HG03469 (cell line): ENCODE data around the gene PSME2.
"Not testable (repeated sequence)": the region's sequence is repeated elsewhere in the genome, so short reads cannot be mapped to it uniquely, and the experiment has no call there.

Source experiments
- ATAC-seq: cut with Tn5 transposase; IDR thresholded peaks from one replicate; pipeline ENCODE4 v1.9.1; 2021; ENCODE audit warnings: mild to moderate bottlenecking, moderate library complexity, moderate number of reproducible peaks; ENCODE audit not compliant: unreplicated experiment

The PSME2 gene

DNA sequence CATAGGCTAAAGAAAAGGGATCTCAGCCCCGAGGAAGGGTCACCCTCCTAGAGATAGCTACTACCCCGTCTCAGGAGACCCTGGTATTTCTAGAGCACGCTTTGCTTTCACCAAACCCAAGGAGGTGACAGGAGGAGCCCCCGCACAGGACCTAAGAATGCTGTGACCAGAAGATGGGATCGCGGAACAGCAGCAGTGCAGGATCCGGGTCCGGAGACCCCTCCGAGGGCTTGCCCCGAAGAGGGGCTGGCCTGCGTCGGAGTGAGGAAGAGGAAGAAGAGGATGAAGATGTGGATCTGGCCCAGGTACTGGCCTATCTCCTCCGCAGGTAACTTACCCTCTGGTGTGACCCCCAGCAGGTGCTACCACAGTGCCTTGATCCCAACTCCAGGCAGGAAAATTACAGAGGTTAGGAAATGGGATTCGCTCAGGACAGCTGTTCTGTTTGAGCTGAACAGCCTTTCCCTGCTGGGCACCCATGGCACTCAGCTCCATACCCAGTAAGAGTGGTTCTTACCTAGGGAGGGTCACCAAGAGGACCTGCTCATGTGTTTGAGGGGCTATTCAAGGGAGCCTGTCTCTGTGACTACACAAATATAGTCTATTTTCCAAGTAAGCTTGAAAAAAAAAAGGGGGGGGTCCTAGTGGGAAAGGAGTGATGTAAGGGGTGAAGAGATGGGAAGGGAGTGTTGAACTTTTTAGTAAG lies 30.8 kb downstream of the PSME2 start:
- ATAC-seq = no peak

DNA sequence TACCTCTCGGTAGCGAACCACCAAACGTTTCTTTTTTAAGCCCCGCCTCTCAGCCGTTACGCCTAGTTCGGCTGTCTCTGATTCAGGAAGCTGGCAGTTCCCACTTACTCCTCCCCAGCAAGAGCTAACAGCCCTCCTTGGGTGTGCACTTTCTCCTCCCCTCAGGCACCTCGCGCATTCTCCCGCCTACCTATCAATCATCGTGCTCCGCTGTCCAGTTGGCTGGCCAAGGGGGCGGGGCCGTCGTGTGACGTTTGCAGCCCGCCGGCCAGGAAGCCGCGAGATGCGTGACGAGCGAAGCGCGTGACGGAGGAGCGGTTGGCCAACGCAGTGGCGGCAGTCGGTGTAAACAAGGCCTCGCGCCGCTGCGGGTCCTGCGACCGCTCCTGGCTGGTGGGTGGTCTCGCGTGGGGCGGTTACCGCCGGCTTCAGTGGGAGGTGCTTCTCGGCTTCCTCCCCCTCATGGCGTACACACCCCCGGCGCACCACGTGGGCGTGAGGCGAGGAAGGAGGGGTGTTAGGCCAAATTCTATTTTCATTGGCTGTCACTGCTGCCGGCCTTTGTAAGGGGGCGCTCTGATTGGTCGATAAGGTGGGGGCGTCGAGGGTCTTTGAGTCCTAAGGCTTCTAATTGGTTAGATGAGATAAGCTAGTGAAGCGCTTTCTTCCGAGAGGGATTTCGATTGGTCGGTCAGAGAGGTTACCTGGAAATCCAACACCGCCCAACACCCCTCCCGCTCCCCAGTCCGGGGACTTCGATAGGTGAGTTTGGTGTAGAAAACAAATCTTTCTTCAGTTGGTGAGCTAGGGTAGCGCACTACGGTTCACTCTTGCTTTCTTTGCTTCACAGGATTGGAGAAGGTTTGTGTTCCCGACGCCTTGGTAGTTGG lies 31.6 kb downstream of the PSME2 start, which contains the start of the genes DCAF11 and NRL:
TSS of gene DCAF11 (plus strand) at position 246 of the 890 bp plus-strand sequence. CDS start 818 bp downstream, outside the sequence.
TSS of gene NRL (minus strand) at position 418 of the 890 bp plus-strand sequence. CDS start 32,101 bp downstream, outside the sequence.
- peak; percentile 74 for ATAC-seq

DNA sequence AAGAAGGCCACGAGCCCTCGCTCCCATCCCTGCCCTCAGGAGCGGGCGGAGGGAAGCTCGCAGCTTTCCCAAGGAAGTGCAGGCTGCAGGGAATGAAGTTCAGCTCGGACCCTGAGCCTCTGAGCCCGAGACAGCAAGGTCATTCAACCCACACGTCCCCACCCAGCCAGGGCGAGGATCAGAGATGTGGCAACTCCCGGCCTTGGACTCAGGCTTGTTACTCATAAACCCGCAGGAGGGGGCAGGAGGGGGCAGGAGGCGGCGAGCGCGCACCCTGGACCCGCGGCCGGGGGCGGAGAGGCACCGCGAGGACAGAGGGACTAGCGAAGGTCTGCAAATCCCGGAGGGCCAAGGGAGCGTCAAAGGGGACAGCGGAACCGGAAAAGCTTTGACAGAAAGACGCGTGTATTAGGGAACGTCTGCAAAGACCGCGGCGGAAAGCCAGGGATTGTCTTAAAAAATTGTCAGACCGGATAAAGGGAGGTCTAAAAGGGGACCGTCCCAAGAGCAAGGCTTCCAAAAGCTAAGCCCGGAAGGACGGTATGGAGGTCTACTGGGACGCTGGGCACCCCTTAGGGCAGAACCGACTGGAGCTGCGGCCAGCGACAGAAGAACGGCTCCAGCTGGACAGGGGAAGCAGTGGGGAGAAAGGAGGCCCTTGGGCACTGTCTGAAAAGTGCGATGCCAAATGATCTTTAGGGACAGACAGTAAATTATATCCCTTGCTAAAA lies 32.4 kb downstream of the PSME2 start:
- ATAC-seq = peak; percentile 10

DNA sequence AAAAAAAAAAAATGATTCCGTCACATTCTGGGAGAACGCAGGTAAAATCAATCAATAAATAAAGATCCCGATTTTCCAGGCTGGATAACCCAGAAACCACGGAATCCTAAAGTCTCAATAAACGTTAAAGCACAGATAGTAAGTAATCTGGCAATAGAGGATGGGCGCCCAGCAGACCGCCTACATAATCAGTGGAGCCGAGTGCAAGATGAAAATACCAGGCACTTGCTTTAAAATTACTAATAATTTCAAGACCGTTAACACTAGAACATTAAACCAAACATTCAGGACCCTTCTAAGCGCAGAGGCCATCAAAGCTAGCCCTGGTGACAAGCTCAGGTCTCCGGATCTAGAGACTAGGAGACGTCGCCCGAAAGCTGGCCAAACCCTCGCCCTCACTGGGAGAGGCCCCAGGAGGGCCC lies 33.0 kb downstream of the PSME2 start:
- ATAC-seq = no peak

DNA sequence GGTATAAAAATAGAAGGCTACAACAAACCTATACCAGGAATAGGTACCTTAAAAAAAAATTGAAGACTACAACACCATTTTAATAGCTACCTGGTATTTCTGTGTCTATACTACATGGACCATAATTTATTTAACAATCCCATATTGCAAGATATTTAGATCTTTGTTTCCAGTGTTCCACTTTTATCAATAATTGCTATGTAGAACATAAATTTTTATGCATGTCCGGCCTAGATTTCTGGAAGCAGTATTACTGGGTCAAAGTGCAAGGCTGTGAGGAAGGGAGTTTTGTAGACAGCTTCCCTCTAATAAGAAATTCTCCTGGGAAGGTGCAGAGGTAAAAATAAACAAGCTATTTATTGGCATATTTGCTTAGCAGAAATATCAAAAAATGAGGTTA lies 35.9 kb downstream of the PSME2 start:
- ATAC-seq = no peak

DNA sequence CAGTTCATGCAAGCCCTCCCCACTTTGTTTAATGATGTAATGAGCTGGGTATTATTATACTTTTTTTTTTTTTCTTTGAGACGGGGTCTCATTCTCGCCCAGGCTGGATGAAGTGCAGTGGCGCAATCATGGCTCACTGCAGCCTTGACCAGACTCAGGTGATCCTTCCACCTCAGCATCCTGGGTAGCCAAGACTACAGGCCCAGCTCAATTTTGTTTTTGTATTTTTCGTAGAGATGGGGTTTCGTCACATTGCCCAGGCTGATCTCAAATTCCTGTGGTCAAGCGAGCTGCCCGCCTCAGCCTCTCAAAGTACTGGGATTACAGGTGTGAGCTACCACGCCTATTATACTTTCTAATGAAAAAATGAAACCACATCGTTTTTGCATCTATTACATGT lies 36.4 kb downstream of the PSME2 start:
- ATAC-seq = no peak

DNA sequence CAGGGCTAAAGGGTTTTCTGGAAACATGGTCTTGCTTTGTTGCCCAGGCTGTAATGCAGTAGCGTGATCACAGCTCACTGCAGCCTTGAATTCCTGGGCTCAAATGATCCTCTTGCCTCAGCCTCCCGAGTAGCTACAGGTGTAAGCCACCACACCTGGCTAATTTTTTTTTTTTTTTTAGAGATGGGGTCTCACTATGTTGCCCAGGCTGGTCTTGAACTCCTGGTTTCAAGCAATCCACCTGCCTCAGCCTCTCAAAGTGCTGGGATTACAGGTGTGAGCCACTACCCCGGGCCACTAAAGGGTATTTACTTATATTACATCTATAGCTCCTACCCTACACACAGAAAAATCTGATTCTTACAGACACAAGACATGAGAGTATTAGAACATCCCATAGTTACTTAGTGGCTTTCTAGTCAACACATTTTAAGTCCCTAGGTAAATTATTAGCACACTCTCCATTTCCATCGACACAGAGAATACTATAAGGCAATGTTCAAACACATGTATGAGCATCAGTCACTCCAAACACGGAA lies 38.0 kb downstream of the PSME2 start:
- no peak for ATAC-seq

DNA sequence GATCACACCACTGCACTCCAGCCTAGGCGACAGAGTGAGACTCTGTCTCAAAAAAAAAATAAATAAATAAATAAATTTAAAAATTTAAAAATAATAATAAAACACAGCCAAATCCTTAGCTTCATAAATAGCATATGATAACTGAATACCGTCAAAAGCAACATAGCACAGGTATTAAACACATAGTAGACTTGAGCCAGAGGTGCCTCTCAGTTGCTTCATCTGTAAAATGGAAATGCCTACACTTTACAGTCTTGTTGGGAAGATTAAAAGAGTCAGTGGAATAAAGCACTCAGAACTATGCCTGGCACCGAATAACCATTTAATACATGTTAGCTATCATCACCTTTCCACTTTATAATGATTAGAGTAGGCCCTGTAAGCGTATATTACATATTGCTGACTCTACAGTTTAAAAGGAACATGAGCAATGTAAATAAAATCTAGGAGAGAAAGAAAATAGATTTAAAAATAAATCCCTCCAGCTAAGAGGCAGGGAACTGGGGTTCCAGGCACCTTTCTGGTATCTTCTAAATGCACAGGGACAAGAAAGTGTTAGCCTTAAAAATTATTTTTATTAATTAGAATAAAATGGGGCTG lies 39.6 kb downstream of the PSME2 start:
- ATAC-seq = no peak

DNA sequence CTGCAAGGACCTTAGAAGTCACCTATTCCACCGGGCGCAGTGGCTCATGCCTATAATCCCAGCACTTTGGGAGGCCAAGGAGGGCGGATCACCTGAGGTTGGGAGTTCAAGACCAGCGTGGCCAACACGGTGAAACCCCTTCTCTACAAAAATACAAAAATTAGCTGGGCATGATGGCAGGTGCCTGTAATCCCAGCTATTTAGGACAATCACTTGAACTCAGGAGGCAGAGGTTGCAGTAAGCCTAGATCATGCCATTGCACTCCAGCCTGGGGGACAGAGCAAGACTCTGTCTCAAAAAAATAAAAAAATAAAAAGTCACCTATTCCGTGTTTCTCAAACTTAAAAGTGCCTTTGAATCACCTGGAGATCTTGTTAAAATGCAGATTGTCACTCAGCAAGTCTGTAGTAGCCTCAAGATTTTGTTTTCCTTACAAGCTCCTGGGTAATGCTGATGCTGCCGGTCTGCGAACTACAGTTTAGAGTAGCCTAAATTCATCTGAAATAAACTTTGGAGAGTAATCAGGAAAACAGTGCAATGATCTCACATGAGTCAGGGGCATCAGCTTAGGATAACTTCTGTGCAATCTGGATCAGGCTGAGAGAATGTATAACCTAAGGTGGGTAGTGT lies 40.7 kb downstream of the PSME2 start:
- ATAC-seq = not testable (repeated sequence)

DNA sequence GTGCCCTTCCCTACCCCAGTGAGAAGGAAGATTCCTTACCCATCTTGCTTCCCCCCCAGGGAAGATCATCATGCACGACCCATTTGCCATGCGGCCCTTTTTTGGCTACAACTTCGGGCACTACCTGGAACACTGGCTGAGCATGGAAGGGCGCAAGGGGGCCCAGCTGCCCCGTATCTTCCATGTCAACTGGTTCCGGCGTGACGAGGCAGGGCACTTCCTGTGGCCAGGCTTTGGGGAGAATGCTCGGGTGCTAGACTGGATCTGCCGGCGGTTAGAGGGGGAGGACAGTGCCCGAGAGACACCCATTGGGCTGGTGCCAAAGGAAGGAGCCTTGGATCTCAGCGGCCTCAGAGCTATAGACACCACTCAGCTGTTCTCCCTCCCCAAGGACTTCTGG lies 43.0 kb downstream of the PSME2 start:
- no peak for ATAC-seq

DNA sequence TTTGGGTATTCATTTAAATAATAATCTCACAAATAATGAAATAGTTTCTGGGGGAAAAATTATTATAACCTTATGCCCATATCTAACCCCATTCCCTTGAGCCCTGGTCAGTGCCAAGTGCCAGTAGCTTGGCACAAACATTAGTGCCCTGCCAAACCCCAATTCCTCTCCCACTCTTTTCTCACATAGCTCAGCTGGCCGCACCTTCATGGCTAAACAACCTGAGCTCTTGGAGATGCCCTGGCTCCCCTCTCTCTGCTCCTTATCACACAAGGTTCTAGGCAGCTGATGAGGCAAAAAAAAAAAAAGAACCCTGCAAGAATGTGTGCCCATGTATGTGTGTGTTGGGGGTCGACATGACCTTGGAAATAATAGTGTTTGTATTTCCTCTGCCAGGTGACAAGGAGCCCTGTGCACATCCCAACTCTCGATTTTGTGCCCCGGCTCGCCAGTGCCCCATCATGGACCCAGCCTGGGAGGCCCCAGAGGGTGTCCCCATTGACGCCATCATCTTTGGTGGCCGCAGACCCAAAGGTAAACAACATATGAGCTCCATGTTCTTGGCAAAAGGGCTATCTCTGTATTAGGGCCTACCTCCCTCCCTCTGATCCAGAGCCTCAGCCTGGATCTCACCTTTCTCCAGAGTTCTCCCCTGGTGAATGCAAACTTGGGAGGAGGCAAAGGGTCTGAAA lies 43.9 kb downstream of the PSME2 start:
- ATAC-seq = no peak

DNA sequence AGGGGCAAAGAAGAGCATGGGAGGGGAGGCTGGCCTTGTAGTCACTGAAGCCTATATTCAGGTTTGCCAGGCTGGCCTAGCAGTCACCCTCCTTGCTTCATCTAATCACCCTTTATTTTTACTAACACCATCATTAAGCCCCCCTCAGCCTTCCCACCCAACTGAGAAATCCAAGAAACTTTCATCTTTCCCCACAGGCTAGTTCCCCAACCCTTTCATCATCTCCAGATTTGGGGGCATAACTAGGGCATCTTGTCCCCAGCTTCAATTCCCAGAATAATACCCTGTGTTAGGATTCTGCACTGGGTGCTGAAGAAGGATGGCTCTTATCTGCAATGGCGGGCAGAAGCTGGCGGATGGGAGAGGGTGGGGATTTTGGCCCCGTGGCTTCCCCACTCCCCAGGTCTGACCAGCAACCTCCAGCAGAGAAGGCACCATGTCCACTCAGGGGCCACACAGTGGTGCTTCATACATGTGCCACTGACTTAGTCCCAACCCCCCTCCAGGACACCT lies 45.4 kb downstream of the PSME2 start:
- ATAC-seq = no peak

DNA sequence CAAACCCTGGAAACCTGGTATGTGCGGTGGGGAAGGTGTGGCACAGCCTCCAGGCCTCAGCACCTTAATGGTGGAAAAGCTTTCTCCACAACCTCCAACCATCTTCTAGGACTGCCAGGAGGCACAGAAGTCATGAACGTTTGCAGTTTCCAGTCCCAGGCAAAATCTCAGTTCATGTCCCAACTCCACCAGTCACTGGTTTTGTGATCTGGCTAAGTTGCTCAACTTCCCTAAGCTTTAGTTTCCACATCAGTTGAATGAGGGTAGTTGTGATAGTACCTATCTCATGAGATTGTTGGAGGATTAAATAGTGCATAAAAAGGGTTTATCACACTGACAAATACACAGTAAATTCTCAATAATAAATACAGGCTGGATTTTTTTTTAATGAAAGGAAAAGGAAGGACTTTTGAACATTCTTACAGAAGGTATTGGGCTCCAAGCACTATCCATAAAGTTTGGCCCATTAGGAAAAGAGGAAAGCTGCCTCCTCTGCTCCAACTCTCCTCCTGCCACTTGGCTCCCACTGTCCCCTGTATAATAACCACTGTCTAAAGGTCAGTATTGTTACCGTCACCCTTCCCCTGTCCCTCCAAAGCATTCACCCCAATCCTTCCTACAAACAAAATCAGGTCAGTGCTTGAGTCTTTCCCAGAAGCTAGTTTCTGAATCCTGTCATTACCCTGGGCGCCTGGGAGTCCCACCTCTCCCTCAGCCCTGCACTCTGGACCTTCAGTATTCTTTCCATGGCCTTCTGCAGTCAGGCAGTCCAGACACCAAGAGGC lies 46.0 kb downstream of the PSME2 start:
- ATAC-seq = no peak

DNA sequence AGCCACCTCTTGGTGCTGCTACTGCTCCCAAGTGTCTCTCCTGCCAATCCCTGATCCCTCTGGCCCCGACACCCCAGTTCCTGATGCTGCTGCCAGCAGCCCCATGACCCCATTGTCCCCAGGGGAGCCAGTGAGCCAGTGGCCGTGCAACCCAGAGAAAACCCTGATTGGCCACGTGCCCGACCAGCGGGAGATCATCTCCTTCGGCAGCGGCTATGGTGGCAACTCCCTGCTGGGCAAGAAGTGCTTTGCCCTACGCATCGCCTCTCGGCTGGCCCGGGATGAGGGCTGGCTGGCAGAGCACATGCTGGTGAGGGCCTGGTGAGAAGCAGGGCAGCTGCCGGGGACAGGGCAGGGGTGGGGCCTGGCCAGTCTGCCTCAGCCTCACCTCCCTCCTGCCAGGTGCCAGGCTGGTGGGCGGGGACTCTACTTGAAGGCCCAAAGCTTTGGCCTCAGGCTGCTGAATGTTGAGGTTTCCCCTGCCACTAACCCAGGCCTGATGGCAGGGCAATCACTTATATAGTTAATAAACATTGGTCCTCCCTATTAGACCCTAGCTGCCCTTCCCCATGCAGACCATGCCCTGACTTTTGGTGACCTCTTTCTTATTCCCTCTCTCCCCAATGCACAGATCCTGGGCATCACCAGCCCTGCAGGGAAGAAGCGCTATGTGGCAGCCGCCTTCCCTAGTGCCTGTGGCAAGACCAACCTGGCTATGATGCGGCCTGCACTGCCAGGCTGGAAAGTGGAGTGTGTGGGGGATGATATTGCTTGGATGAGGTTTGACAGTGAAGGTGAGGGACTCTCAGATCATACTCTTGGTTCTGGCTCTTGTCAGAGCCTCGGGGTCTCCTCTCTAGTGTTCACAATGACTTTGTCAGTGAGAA lies 47.2 kb downstream of the PSME2 start:
- no peak for ATAC-seq

DNA sequence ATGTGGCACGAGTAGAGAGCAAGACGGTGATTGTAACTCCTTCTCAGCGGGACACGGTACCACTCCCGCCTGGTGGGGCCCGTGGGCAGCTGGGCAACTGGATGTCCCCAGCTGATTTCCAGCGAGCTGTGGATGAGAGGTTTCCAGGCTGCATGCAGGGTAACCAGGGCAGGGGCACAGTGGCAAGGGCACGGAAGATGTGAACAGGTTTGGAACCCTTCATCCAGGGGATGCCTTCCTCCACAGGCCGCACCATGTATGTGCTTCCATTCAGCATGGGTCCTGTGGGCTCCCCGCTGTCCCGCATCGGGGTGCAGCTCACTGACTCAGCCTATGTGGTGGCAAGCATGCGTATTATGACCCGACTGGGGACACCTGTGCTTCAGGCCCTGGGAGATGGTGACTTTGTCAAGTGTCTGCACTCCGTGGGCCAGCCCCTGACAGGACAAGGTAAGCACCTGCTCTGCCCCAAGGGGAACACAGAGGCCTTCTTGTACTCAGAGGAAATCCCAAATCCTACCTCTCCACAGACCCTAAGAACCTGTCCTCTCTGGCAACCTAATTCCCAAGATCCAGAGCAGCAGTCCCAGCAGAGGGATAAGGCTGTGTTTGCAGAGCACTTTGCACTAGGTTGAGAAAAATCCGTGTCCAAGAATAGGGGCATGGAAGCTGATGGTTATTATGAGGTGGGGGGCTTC lies 48.0 kb downstream of the PSME2 start:
- ATAC-seq = no peak

DNA sequence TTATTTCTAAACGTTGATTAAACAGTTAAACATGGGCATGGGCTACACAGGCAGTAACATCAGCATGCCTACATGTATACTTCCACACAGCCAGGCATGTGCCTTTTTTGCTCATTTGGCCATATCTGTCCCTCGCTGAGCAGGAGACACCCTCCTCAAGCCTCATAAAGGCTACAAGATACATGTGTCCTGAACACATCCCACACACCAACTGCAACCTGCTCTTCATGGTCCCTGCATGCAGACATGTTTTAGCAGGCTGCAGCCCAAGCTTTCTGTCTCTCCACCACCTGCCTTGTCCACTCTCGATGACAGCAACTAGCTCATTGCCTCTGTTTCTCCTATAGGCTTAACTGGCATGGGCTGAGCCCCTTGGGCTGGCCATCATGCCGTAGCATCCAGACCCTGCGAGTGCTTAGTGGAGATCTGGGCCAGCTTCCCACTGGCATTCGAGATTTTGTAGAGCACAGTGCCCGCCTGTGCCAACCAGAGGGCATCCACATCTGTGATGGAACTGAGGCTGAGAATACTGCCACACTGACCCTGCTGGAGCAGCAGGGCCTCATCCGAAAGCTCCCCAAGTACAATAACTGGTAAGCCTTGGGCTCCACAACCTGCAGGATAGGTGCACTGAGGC lies 49.7 kb downstream of the PSME2 start:
- no peak for ATAC-seq
